ENCODE results near the gene TMEM50A. TPM values are rescaled to one million over a fixed set of nuclear protein-coding genes. Genes with fewer than 3 reads are reported as not detected.
"Not testable (repeated sequence)": the region's sequence is repeated elsewhere in the genome, so short reads cannot be mapped to it uniquely, and the experiment has no call there.

TMEM50A gene
- total RNA-seq, 2 donors from 2014 or later = 67.2 to 71.7 TPM

DNA sequence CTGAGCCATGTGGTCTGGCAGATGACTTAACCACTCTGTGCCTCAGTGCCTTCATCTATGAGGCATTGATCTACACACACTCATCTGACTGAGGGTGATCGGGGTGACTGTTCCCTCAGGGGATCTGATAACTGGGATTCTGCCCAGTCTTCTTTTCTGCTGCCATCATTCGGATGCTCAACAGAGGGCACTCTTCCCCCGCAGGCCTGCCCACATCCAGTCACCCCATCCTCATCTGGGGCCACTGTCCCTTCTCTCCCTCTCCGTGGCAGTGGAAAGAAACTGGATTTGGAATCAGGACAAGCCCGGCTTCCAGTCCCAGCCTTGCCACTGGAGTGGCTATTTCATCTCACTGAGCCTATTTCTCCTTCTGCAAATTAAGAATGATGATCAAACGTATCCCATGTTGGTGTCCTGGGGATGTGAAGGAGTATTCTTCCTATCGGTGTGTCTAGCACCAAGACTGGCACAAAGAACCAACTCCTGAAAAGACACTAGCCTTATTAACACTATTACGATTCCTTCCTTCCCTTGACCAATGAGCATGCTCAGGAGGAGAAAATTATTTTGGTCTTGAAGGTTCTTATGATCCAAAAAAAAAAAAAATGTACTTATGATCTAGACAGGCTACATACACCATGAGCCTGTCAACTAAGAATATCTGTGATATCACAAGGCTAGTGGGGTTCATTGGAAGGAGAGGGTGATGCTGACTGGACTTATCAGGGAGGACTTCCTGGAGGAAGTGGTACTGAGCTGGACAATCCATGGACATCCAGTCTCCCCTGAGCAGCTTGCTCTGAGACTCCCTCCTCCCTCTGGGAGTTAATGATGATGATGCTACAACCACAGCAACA, 65.0 kb downstream of the TMEM50A start:
- not testable (repeated sequence) for H3K4me1 ChIP-seq; DNase-seq (ENCODE audit: low spot score); H3K27me3 ChIP-seq; H3K27ac ChIP-seq; H3K4me3 ChIP-seq; H3K9me3 ChIP-seq; H3K36me3 ChIP-seq
- TF ChIP-seq, protein P1, sequence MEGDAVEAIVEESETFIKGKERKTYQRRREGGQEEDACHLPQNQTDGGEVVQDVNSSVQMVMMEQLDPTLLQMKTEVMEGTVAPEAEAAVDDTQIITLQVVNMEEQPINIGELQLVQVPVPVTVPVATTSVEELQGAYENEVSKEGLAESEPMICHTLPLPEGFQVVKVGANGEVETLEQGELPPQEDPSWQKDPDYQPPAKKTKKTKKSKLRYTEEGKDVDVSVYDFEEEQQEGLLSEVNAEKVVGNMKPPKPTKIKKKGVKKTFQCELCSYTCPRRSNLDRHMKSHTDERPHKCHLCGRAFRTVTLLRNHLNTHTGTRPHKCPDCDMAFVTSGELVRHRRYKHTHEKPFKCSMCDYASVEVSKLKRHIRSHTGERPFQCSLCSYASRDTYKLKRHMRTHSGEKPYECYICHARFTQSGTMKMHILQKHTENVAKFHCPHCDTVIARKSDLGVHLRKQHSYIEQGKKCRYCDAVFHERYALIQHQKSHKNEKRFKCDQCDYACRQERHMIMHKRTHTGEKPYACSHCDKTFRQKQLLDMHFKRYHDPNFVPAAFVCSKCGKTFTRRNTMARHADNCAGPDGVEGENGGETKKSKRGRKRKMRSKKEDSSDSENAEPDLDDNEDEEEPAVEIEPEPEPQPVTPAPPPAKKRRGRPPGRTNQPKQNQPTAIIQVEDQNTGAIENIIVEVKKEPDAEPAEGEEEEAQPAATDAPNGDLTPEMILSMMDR (IDR thresholded peaks at IDR 0.05) = peak; percentile 13 to 50

DNA sequence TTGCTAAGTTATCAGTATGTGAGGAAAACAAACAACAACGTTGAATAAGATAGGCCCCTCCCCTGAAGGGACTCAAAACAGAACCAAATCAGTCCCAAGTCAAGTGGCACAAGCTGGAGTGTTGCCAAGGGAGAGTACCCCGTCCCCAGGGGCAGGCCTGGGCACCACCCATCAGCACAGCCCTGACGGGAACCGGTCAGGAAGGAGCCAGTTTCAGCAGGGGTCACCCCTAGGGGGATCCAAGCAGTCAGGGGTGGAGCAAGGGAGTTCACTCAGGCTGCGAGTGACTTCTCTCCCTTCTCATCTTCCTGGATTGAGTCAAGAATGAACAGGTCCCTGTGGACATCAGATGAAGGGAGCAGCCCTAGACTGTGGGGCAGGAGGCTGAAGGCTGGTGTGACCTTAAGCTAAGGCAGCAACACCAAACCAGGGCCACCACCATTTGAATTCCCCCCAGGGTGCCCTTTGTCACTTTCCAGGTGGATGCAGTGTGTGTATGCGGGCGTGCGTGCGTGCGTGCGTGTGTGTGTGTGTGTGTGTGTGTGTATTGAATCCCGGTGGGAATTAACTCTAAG, 67.7 kb downstream of the TMEM50A start:
- not testable (repeated sequence) for H3K9me3 ChIP-seq; H3K4me1 ChIP-seq; H3K4me3 ChIP-seq; DNase-seq (ENCODE audit: low spot score); H3K36me3 ChIP-seq; H3K27ac ChIP-seq; H3K27me3 ChIP-seq

DNA sequence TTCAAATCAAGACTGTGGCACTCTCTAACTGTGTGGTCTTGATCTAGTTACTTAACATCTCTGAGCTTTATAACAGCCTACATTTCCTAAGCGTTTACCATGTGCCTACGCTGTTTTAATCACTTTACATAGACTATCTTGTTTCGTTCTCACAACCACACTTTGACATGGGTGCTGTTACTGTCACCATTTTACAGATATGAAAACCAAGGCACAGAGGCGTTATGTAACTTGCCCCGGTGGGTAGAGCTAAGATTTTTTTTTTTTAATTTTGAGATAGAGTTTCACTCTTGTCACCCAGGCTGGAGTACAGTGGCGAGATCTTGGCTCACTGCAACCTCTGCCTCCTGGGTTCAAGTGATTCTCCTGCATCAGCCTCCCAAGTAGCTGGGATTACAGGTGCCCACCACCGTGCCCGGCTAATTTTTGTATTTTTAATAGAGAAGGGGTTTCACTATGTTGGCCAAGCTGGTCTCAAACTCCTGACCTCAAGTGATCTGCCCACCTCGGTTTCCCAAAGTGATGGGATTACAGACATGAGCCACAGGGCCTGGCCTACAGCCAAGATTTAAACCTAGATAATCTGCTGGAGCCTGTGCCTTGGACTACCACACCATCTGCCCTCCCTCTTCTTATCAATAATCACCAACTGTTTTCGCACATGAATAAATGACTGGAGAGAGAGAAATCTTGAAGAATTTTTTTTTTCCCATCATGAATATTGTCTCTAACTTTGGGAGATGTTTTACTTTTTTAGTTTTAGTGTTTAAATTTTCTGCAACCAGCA, 71.7 kb downstream of the TMEM50A start:
- not testable (repeated sequence) for DNase-seq (ENCODE audit: low spot score); H3K27me3 ChIP-seq; H3K4me1 ChIP-seq; H3K27ac ChIP-seq; H3K4me3 ChIP-seq; H3K9me3 ChIP-seq; H3K36me3 ChIP-seq

Other genes starting within 250 kb of the TMEM50A start
- gene SYF2, start 105.8 kb upstream of the TMEM50A start, total RNA-seq = 10 to 100 TPM; 34.3 to 37.2 TPM
- gene RSRP1, start 90.9 kb upstream of the TMEM50A start, total RNA-seq = 10 to 100 TPM; 23.5 to 27.7 TPM
- under 1 TPM in 1 of 2 donors, not detected in 1; 0.59 TPM for gene RHD, start 65.8 kb upstream of the TMEM50A start, total RNA-seq
- gene RHCE, start 82.5 kb downstream of the TMEM50A start, total RNA-seq = under 1 TPM in 1 of 2 donors, not detected in 1; 0.28 TPM
- 10 to 100 TPM; 14.0 to 14.5 TPM for gene MACO1, start 92.6 kb downstream of the TMEM50A start, total RNA-seq
- gene LDLRAP1, start 205.3 kb downstream of the TMEM50A start, total RNA-seq = 10 to 100 TPM in 1 of 2 donors, 1 to 10 TPM in 1; 8.9 to 10.1 TPM